ENCODE data around the gene C10orf90. TPM values are rescaled to one million over a fixed set of nuclear protein-coding genes. Genes with fewer than 3 reads are reported as not detected.

C10orf90 gene
- total RNA-seq, 1 experiment from 2014 or later = not detected

DNA sequence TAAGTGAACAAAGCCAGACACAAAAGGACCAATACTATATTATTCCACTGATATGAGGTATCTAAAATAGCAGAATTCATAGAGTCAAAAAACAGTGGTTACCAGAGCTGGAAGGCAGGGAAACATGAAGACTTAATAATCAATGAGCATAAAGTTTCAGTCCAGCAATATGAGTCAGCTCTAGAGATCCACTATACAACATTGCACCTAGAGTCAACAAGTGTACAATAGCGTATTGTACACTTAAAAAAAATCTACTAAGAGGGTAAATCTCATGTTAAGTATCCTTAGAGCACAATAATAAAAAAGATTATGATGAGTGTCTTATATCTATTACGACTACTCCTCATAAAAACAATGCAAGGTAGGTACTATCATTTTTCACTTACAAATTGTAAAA, 36.1 kb downstream of the C10orf90 start:
- Mint-ChIP-seq H3K4me1 (ENCODE audit: insufficient read depth, unreplicated experiment) (no peaks in the 10 kb centered on the region), H3K4me3 (ENCODE audit: unreplicated experiment) (no peak overlapping the region), H3K36me3 (ENCODE audit: insufficient read depth, unreplicated experiment) (no peaks in the 10 kb centered on the region), H3K27ac (ENCODE audit: low read depth, unreplicated experiment) (no peak overlapping the region), H3K9me3 (ENCODE audit: unreplicated experiment) (no peaks in the 10 kb centered on the region), H3K27me3 (ENCODE audit: insufficient read depth, unreplicated experiment) (peaks cover 20% of the 10 kb centered on the region)
- intact Hi-C loops (cut with micrococcal nuclease) = no loop called here
- ChIA-PET POLR2A (no interaction called here), CTCF (no interaction called here)
- DNase-seq (ENCODE audit: unreplicated experiment) = no peak
- TF ChIP-seq, protein P1, sequence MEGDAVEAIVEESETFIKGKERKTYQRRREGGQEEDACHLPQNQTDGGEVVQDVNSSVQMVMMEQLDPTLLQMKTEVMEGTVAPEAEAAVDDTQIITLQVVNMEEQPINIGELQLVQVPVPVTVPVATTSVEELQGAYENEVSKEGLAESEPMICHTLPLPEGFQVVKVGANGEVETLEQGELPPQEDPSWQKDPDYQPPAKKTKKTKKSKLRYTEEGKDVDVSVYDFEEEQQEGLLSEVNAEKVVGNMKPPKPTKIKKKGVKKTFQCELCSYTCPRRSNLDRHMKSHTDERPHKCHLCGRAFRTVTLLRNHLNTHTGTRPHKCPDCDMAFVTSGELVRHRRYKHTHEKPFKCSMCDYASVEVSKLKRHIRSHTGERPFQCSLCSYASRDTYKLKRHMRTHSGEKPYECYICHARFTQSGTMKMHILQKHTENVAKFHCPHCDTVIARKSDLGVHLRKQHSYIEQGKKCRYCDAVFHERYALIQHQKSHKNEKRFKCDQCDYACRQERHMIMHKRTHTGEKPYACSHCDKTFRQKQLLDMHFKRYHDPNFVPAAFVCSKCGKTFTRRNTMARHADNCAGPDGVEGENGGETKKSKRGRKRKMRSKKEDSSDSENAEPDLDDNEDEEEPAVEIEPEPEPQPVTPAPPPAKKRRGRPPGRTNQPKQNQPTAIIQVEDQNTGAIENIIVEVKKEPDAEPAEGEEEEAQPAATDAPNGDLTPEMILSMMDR (IDR thresholded peaks at IDR 0.05; ENCODE audit: unreplicated experiment) = no peak
- no TSS peak for BruUV-seq (replicated peaks)

DNA sequence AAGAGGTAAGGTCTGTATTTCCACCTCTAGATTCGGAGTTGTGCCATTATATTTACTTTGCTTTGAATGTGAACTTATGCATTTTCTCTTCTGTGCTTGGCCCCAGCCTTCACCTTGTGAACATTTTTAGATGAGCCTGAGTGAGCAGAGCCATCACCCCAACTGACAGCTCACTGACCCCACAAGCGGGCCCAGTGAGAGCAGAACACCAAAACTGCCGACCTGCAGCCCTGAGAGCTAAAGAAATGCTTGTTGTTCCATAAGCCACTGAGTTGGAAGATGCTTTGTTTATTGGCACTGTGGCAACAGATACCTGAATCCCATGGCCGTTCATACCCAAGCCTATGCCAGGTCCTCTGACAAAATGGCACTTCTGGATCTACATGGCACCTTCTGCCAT, 37.8 kb downstream of the C10orf90 start:
- no peak for DNase-seq (ENCODE audit: unreplicated experiment)
- Mint-ChIP-seq H3K9me3 (ENCODE audit: unreplicated experiment) (no peaks in the 10 kb centered on the region), H3K27ac (ENCODE audit: low read depth, unreplicated experiment) (no peak overlapping the region), H3K36me3 (ENCODE audit: insufficient read depth, unreplicated experiment) (no peaks in the 10 kb centered on the region), H3K27me3 (ENCODE audit: insufficient read depth, unreplicated experiment) (peaks cover 20% of the 10 kb centered on the region), H3K4me3 (ENCODE audit: unreplicated experiment) (no peak overlapping the region), H3K4me1 (ENCODE audit: insufficient read depth, unreplicated experiment) (no peaks in the 10 kb centered on the region)
- no TSS peak for BruUV-seq (replicated peaks)
- intact Hi-C loops (cut with micrococcal nuclease) = no loop called here
- TF ChIP-seq, protein P1 (IDR thresholded peaks at IDR 0.05; ENCODE audit: unreplicated experiment) = no peak
- ChIA-PET CTCF (no interaction called here), POLR2A (no interaction called here)

DNA sequence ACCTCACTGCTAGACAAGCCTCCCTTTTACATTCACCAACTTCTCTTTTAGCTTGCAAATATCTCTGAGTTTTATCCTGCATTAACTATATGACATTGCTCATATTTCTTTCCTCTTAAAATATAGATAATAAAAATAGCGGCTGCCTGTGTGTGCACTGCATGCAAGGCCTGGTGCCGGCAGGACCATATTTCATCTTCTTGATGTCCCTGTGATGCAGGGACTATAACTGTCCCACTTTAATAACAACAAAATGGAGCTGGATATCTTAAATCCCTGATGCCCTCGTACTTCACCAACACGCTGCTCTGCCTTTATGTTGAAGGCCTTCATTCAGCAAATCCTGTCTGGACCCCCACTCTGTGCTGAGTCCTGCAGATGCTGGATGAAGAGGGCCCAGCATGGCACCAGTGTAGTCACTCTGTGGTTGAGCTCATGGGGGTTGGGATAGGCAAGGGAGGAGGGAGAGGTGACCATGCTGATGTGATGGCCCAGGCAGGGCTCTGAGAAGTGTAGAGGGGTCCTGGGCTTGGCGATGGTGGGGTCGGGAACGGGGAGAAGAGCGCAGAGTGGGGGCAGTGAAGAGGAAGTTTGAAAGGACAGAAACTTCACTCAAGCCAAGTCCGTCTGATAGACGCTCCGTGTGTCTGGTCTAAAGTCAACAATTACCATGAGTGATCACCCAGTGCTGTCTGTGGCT, 40.4 kb downstream of the C10orf90 start:
- Mint-ChIP-seq H3K27me3 (ENCODE audit: insufficient read depth, unreplicated experiment) (peaks cover 20% of the 10 kb centered on the region), H3K4me1 (ENCODE audit: insufficient read depth, unreplicated experiment) (no peaks in the 10 kb centered on the region), H3K4me3 (ENCODE audit: unreplicated experiment) (no peak overlapping the region), H3K36me3 (ENCODE audit: insufficient read depth, unreplicated experiment) (no peaks in the 10 kb centered on the region), H3K9me3 (ENCODE audit: unreplicated experiment) (no peaks in the 10 kb centered on the region), H3K27ac (ENCODE audit: low read depth, unreplicated experiment) (no peak overlapping the region)
- BruUV-seq (replicated peaks) = no TSS peak
- CTCF ChIA-PET = no interaction called here
- TF ChIP-seq, protein P1 (IDR thresholded peaks at IDR 0.05; ENCODE audit: unreplicated experiment) = no peak
- intact Hi-C loops (cut with micrococcal nuclease) = no loop called here
- POLR2A ChIA-PET = interaction anchor here (1.2 kb wide), 1 partner anchor 10 kb away, joined by 3 read pairs; no protein-coding TSS in a partner anchor
- no peak for DNase-seq (ENCODE audit: unreplicated experiment)

DNA sequence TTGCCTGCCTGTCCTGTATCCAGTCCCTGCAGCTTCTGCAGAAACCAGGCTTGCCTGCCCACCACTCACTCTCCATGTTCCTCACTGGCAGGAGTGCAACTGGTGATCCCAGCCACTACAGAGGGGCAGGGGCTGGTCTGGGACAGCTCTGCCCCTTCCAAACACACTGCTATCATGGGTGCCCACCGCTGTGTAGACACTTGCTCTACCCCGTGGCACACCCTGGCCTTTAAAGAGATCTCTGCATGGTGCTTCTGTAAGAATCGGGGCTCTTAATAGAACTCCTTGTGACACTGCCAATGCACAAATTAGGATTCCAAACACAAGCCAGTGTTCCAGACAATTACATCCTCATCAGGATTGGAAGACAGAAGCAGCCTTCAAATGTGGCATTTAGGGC, 41.7 kb downstream of the C10orf90 start:
- BruUV-seq (replicated peaks) = no TSS peak
- H3K9me3 Mint-ChIP-seq (ENCODE audit: unreplicated experiment) = no peaks in the 10 kb centered on the region

More for the DNA sequence above, 41.7 kb downstream of the C10orf90 start:
- Mint-ChIP-seq H3K27me3 (ENCODE audit: insufficient read depth, unreplicated experiment) (peaks cover 20% of the 10 kb centered on the region), H3K4me3 (ENCODE audit: unreplicated experiment) (no peak overlapping the region), H3K36me3 (ENCODE audit: insufficient read depth, unreplicated experiment) (no peaks in the 10 kb centered on the region), H3K27ac (ENCODE audit: low read depth, unreplicated experiment) (no peak overlapping the region), H3K4me1 (ENCODE audit: insufficient read depth, unreplicated experiment) (no peaks in the 10 kb centered on the region)
- intact Hi-C loops (cut with micrococcal nuclease) = no loop called here
- ChIA-PET CTCF (no interaction called here), POLR2A (no interaction called here)
- no peak for DNase-seq (ENCODE audit: unreplicated experiment)
- TF ChIP-seq, protein P1 (IDR thresholded peaks at IDR 0.05; ENCODE audit: unreplicated experiment) = no peak
